NCI-H2029 treated with DMSO at 0.1 percent for 48 hours (cell line): ENCODE measurements around the gene PCA3.
"Not testable (repeated sequence)": the region's sequence is repeated elsewhere in the genome, so short reads cannot be mapped to it uniquely, and the experiment has no call there.

Source experiments
- DNase-seq: peaks from one replicate; lab custom pipeline; 2025; lab: John Stamatoyannopoulos, UW

Gene PCA3

GRCh38 chr9:76764138-76764537, at the start of gene PCA3:
TSS of gene PCA3 (plus strand) at chr9:76764438.
- DNase-seq, result no peak

- peak; percentile 62 for DNase-seq
These were observed 48.1 kb upstream of the PCA3 start for GRCh38 chr9:76716085-76716672.

- peak; percentile 86 for DNase-seq
These were observed 47.1 kb upstream of the PCA3 start for GRCh38 chr9:76717176-76717575.

GRCh38 chr9:76717613-76718012, 46.6 kb upstream of the PCA3 start:
- peak; percentile 70 for DNase-seq

GRCh38 chr9:76718166-76718565, 46.1 kb upstream of the PCA3 start:
- no peak for DNase-seq

GRCh38 chr9:76720245-76720644, 44.0 kb upstream of the PCA3 start:
- DNase-seq, result no peak

GRCh38 chr9:76725011-76725546, 39.2 kb upstream of the PCA3 start:
- peak; percentile 40 for DNase-seq

GRCh38 chr9:76725885-76726284, 38.4 kb upstream of the PCA3 start:
- DNase-seq, result peak; percentile 52

GRCh38 chr9:76729116-76729515, 35.1 kb upstream of the PCA3 start:
- no peak for DNase-seq

- DNase-seq, result peak; percentile 37
These were observed 34.1 kb upstream of the PCA3 start for GRCh38 chr9:76729980-76730737.

GRCh38 chr9:76730801-76731200, 33.4 kb upstream of the PCA3 start:
- DNase-seq, result no peak

- DNase-seq, result no peak
These were observed 31.8 kb upstream of the PCA3 start for GRCh38 chr9:76732341-76732958.

- no peak for DNase-seq
These were observed 31.1 kb upstream of the PCA3 start for GRCh38 chr9:76733096-76733495.

GRCh38 chr9:76734716-76735115, 29.5 kb upstream of the PCA3 start:
- no peak for DNase-seq

- no peak for DNase-seq
These were observed 26.9 kb upstream of the PCA3 start for GRCh38 chr9:76737154-76737902.

GRCh38 chr9:76738402-76738801, 25.8 kb upstream of the PCA3 start:
- DNase-seq, result no peak

- no peak for DNase-seq
These were observed 22.7 kb upstream of the PCA3 start for GRCh38 chr9:76741524-76741923.

- not testable (repeated sequence) for DNase-seq
These were observed 21.3 kb upstream of the PCA3 start for GRCh38 chr9:76742890-76743289.

- no peak for DNase-seq
These were observed 20.3 kb upstream of the PCA3 start for GRCh38 chr9:76743931-76744330.

- DNase-seq, result no peak
These were observed 19.9 kb upstream of the PCA3 start for GRCh38 chr9:76744336-76744735.

- DNase-seq, result no peak
These were observed 13.2 kb upstream of the PCA3 start for GRCh38 chr9:76751001-76751400.

- peak; percentile 58 for DNase-seq
These were observed 8.0 kb upstream of the PCA3 start for GRCh38 chr9:76756268-76756640.
